Stimulated activated CD8-positive, alpha-beta memory T cell treated with anti-CD3 and anti-CD28 coated beads, Interleukin-2, amount 100 ng/mL, for 48 hours (primary cell): Measurements from ENCODE around the gene C15orf61.

ENCODE experiments used
- DNase-seq, 2 donors: peaks; one replicate each; pipeline ENCODE4 v3.0.0-alpha.2; 2020; ENCODE audit warnings: low read depth in 2 of 2

C15orf61 gene

GRCh38 chr15:67512933-67513714 is 7.8 kb upstream of the C15orf61 start:
- no peak for DNase-seq

GRCh38 chr15:67515090-67515489 is 5.8 kb upstream of the C15orf61 start:
- DNase-seq, result no peak

- DNase-seq, result no peak
Observed at GRCh38 chr15:67515557-67515956, 5.4 kb upstream of the C15orf61 start.

GRCh38 chr15:67520321-67521028 is 456 bp upstream of the C15orf61 start:
- DNase-seq, result no peak

- DNase-seq, result no peak
Observed at GRCh38 chr15:67521783-67522568, 1.0 kb downstream of the C15orf61 start.

- DNase-seq, result no peak
Observed at GRCh38 chr15:67523330-67523729, 2.4 kb downstream of the C15orf61 start.

- DNase-seq, result no peak
Observed at GRCh38 chr15:67524235-67524634, 3.3 kb downstream of the C15orf61 start.

- DNase-seq, result no peak
Observed at GRCh38 chr15:67528513-67528912, 7.6 kb downstream of the C15orf61 start.

GRCh38 chr15:67531379-67531914 is 10.5 kb downstream of the C15orf61 start:
- no peak for DNase-seq

- DNase-seq, result no peak
Observed at GRCh38 chr15:67533873-67534272, 12.9 kb downstream of the C15orf61 start.

GRCh38 chr15:67534360-67534759 is 13.4 kb downstream of the C15orf61 start:
- DNase-seq, result no peak

- no peak for DNase-seq
Observed at GRCh38 chr15:67537771-67538170, 16.8 kb downstream of the C15orf61 start.

- DNase-seq, result peak; percentile 74 to 80
Observed at GRCh38 chr15:67542420-67543347, 21.8 kb downstream of the C15orf61 start, which contains the start of gene MAP2K5. Gene MAP2K5, plus strand, starts transcription at chr15:67542703. Its CDS starts 633 bp downstream, at chr15:67543336.

GRCh38 chr15:67543348-67543718 is 22.4 kb downstream of the C15orf61 start:
- DNase-seq, result no peak

- no peak for DNase-seq
Observed at GRCh38 chr15:67544475-67544874, 23.5 kb downstream of the C15orf61 start.

GRCh38 chr15:67545864-67546263 is 24.9 kb downstream of the C15orf61 start:
- no peak for DNase-seq

- DNase-seq, result no peak
Observed at GRCh38 chr15:67547064-67547463, 26.1 kb downstream of the C15orf61 start.

- DNase-seq, result no peak
Observed at GRCh38 chr15:67547836-67548235, 26.9 kb downstream of the C15orf61 start.

GRCh38 chr15:67548236-67548852 is 27.4 kb downstream of the C15orf61 start:
- no peak for DNase-seq

GRCh38 chr15:67548862-67549651 is 28.1 kb downstream of the C15orf61 start:
- DNase-seq, result no peak
